Esophagus squamous epithelium (tissue), 4 donors: ENCODE measurements around the gene CEND1.

Experiments
- CTCF ChIP-seq, 6 experiments: fragments of 450-650 bp in 4 of 6; fragments of 200-600 bp in 2 of 6; sonication (generic) in 2 of 6; IDR thresholded peaks; one replicate each; pipeline ENCODE4 v1.5.1; 2016 to 2019; ENCODE audit warnings: antibody characterized with exemption in 6 of 6, mild to moderate bottlenecking in 4 of 6, moderate library complexity in 4 of 6
- POLR2A ChIP-seq, 4 donors: fragments of 450-650 bp; IDR thresholded peaks; one replicate each; pipeline ENCODE4 v1.6.1; 2017; ENCODE audit warnings: antibody characterized with exemption in 4 of 4, mild to moderate bottlenecking in 4 of 4, moderate library complexity in 3 of 4

- TF ChIP-seq CTCF (IDR thresholded peaks at IDR 0.05): no peak
- no peak for TF ChIP-seq POLR2A (IDR thresholded peaks at IDR 0.05)
Observed at GRCh38 chr11:748007-748359, 41.9 kb downstream of the CEND1 start.
